Kidney (tissue), 14 donors: ENCODE measurements around the gene GDF2. TPM values are rescaled to one million over a fixed set of nuclear protein-coding genes. Genes with fewer than 3 reads are reported as not detected.
A peak's percentile ranks its signal among the peaks of the same experiment; 100 is the strongest.

Experiments
- DNase-seq, 5 donors: peaks; one replicate each; pipeline ENCODE4 v3.0.0-alpha.2; 2013 to 2020
- FAIRE-seq: peaks from 2 replicates; lab custom pipeline; 2012; peaks lifted over from hg19 to GRCh38; lab: Jason Lieb, UNC
- H3K27ac ChIP-seq, 2 donors: one replicate each; pipeline ENCODE4 v1.7.0; 2013; ENCODE audit warnings: low read depth in 2 of 2, low read length in 2 of 2, inconsistent platforms in 1 of 2
- H3K27me3 ChIP-seq: one replicate; pipeline ENCODE4 v1.7.1; 2013; ENCODE audit warnings: low read length, inconsistent platforms; ENCODE audit not compliant: control insufficient read depth, insufficient read depth
- H3K36me3 ChIP-seq, 3 donors: one replicate each; pipeline versions ENCODE4 v1.7.0 to v1.7.1; 2013; ENCODE audit warnings: low read length in 3 of 3, control low read depth in 1 of 3, inconsistent platforms in 1 of 3; ENCODE audit not compliant: insufficient read depth in 3 of 3, control insufficient read depth in 2 of 3
- H3K4me1 ChIP-seq, 3 donors: one replicate each; pipeline versions ENCODE4 v1.7.0 to v1.7.1; 2013; ENCODE audit warnings: low read length in 3 of 3, inconsistent platforms in 1 of 3, low read depth in 1 of 3; ENCODE audit not compliant: control insufficient read depth in 2 of 3, insufficient read depth in 2 of 3
- H3K4me3 ChIP-seq, 3 donors: one replicate each; pipeline versions ENCODE4 v1.7.0 to v1.8.1; 2013; ENCODE audit warnings: low read length in 3 of 3, control low read depth in 1 of 3, inconsistent platforms in 1 of 3
- H3K9ac ChIP-seq, 3 donors: one replicate each; pipeline versions ENCODE4 v1.7.0 to v1.7.1; 2013; ENCODE audit warnings: low read length in 3 of 3, control low read depth in 1 of 3, inconsistent platforms in 1 of 3
- H3K9me3 ChIP-seq, 3 donors: one replicate each; pipeline versions ENCODE4 v1.7.0 to v1.7.1; 2013; ENCODE audit warnings: low read length in 3 of 3, control low read depth in 1 of 3, inconsistent platforms in 1 of 3; ENCODE audit not compliant: control insufficient read depth in 2 of 3, insufficient read depth in 1 of 3
- intact Hi-C: fragments of 100-400 bp; cut with DNase I; formaldehyde crosslinking; loops from one replicate; pipeline ENCODE4 v1.11.1; 2022
- polyA plus RNA-seq: library from polyadenylated mRNA; stranded (reverse); fragments of 350-450 nt; fragmentation: Illumina TruSeq; extraction: RNeasy Lipid Tissue Mini Kit (QIAGEN cat#74804); gene quantifications from one replicate; pipeline ENCODE4 v1.2.3, GENCODE V29; 2014; ENCODE audit warnings: low read depth, low replicate concordance; ENCODE audit not compliant: insufficient read depth
- total RNA-seq: library from RNA; stranded (reverse); fragmentation: NEBNext Ultra II Directional; extraction: Animal tissue kit (Norgen Biotek cat#: 25700); gene quantifications from one replicate; pipeline ENCODE4 v1.2.1, GENCODE V29; 2021
- TF ChIP-seq, protein P1 (sequence below): IDR thresholded peaks from 3 replicates; pipeline ENCODE4 v1.5.1; 2012; ENCODE audit warnings: mild to moderate bottlenecking, moderate library complexity, borderline replicate concordance; ENCODE audit not compliant: insufficient read depth; ENCODE audit errors: extremely low read depth
- donor health status: control.
- donor health status: control.
- donor health status: control.
- donor health status: control.
- donor health status: control.
- donor health status: DM: yes; HTN: yes; CAD: no.
- donor health status: Normal renal cell carcinoma (clear cell type).

GDF2 gene
- total and polyA plus RNA-seq, 2 donors from 2014 or later: not detected

DNA sequence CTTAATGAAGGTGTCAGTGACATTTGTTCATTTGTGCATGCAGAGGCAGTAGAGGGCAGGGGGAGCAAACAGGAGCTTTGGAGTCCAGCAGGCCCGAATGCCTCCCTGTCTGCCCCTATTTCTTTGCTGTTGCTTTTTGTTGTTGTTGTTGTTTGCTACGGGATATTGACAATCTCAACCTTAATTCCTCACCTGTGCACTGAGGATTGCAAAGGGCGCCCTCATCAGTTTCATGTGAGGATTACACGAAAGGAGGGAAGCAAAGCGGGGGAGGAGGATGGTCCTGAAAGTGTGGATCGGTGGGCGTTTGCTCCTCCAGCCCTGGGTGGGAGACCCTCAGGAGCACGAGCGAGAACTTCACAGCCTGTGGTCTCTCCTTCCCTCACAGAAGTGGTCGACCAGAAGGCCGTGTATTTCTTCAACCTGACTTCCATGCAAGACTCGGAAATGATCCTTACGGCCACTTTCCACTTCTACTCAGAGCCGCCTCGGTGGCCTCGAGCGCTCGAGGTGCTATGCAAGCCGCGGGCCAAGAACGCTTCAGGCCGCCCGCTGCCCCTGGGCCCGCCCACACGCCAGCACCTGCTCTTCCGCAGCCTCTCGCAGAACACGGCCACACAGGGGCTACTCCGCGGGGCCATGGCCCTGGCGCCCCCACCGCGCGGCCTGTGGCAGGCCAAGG lies 12.7 kb upstream of the GDF2 start:
- H3K9me3 ChIP-seq: no peaks in the 10 kb centered on the region
- H3K4me3 ChIP-seq: no peak overlapping the region
- no peaks in the 10 kb centered on the region for H3K36me3 ChIP-seq
- H3K27ac ChIP-seq: no peak overlapping the region
- H3K4me1 ChIP-seq: no peaks in the 10 kb centered on the region
- intact Hi-C loops: loop anchor here (10.0 kb wide), 1 partner anchor 285 kb away; no protein-coding TSS in a partner anchor
- TF ChIP-seq, protein P1, sequence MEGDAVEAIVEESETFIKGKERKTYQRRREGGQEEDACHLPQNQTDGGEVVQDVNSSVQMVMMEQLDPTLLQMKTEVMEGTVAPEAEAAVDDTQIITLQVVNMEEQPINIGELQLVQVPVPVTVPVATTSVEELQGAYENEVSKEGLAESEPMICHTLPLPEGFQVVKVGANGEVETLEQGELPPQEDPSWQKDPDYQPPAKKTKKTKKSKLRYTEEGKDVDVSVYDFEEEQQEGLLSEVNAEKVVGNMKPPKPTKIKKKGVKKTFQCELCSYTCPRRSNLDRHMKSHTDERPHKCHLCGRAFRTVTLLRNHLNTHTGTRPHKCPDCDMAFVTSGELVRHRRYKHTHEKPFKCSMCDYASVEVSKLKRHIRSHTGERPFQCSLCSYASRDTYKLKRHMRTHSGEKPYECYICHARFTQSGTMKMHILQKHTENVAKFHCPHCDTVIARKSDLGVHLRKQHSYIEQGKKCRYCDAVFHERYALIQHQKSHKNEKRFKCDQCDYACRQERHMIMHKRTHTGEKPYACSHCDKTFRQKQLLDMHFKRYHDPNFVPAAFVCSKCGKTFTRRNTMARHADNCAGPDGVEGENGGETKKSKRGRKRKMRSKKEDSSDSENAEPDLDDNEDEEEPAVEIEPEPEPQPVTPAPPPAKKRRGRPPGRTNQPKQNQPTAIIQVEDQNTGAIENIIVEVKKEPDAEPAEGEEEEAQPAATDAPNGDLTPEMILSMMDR: peak; percentile 4
- DNase-seq: no peak
- no peak overlapping the region for H3K9ac ChIP-seq
- H3K27me3 ChIP-seq: no peaks in the 10 kb centered on the region
- no peak for FAIRE-seq

DNA sequence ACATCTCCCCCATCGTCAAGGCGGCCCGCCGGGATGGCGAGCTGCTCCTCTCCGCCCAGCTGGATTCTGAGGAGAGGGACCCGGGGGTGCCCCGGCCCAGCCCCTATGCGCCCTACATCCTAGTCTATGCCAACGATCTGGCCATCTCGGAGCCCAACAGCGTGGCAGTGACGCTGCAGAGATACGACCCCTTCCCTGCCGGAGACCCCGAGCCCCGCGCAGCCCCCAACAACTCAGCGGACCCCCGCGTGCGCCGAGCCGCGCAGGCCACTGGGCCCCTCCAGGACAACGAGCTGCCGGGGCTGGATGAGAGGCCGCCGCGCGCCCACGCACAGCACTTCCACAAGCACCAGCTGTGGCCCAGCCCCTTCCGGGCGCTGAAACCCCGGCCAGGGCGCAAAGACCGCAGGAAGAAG lies 12.2 kb upstream of the GDF2 start:
- DNase-seq: no peak
- FAIRE-seq: no peak
- Histone ChIP-seq H3K9ac (no peak overlapping the region), H3K4me3 (no peak overlapping the region), H3K9me3 (no peaks in the 10 kb centered on the region), H3K27me3 (no peaks in the 10 kb centered on the region), H3K4me1 (no peaks in the 10 kb centered on the region), H3K36me3 (no peaks in the 10 kb centered on the region), H3K27ac (no peak overlapping the region)
- intact Hi-C loops: loop anchor here (10.0 kb wide), 1 partner anchor 285 kb away; no protein-coding TSS in a partner anchor
- TF ChIP-seq, protein P1: no peak

DNA sequence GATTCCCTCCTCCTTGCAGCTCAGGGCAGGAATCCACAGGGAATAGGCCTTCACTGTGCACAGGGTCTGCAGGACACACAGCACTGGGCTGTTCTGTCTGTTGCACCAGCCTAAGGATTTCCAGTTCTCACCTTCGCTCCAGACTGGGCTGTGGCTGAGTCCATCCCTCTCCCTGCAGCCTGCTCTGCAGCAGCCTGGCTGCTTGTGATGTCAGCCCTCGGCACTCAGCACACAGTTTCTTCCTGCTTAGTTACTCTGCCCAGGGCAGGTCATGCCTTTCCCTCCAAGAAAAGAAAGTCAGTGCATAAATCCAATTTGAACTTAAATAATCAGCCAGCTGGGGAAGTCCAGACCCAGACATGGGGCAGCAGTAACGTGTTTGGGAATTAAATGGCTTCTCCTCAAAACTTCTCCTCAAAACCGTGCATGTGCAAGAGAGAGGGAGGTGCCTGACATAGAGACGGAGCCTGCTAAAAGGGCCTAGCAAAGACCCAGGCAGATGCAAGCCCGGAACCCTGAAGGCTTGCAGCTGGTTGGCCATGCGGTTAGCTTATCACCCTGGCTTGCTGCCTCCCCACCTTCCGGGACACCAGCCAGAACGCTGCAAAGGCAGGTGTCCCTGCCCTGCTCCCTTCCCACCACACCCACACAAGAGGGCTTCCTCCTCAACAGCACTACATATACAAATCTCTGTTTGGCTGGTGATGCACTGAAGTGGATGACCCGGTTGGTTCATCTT lies 10.9 kb upstream of the GDF2 start:
- Histone ChIP-seq H3K9me3 (no peaks in the 10 kb centered on the region), H3K27ac (no peak overlapping the region), H3K27me3 (no peaks in the 10 kb centered on the region), H3K4me1 (no peaks in the 10 kb centered on the region), H3K9ac (no peak overlapping the region), H3K36me3 (no peaks in the 10 kb centered on the region), H3K4me3 (no peak overlapping the region)
- FAIRE-seq (no peak), DNase-seq (peak in 2 of 5 donors; percentile 38 to 68)
- TF ChIP-seq, protein P1: no peak
- intact Hi-C loops: loop anchor here (10.0 kb wide), 1 partner anchor 287 kb away; no protein-coding TSS in a partner anchor
